Neural progenitor cell (in vitro differentiated cells): Measurements from ENCODE around the gene RMRP.

Experiments
- CTCF ChIP-seq: fragments of 200-600 bp; sonication (generic); IDR thresholded peaks from 2 replicates; pipeline ENCODE4 v1.5.1; 2017; ENCODE audit warnings: antibody characterized with exemption, mild to moderate bottlenecking
- EZH2 ChIP-seq: fragments of 200-600 bp; sonication (generic); IDR thresholded peaks from 2 replicates; pipeline ENCODE4 v1.6.1; 2017; ENCODE audit warnings: antibody characterized with exemption, mild to moderate bottlenecking, moderate library complexity

GRCh38 chr9:35675204-35675603, 17.4 kb upstream of the RMRP start:
- TF ChIP-seq CTCF: no peak
- no peak for TF ChIP-seq EZH2
